C4-2B (cell line): ENCODE results near the gene ADARB2.

ENCODE experiments used
- CTCF ChIP-seq: fragments of 450-650 bp; conservative IDR thresholded peaks from 2 replicates; pipeline ENCODE4 v1.5.1; 2017; ENCODE audit warnings: mild to moderate bottlenecking
- ZFX ChIP-seq: fragments of 450-650 bp; IDR thresholded peaks from 2 replicates; pipeline ENCODE4 v1.6.1; 2017

GRCh38 chr10:1602037-1602484, 135.3 kb downstream of the ADARB2 start:
- no peak for TF ChIP-seq CTCF
- no peak for TF ChIP-seq ZFX
